Activated naive CD4-positive, alpha-beta T cell treated with anti-CD3 and anti-CD28 coated beads for 36 hours (primary cell): ENCODE results near the gene ANKRD66. TPM values are rescaled to one million over a fixed set of nuclear protein-coding genes. Genes with fewer than 3 reads are reported as not detected.

Experiments used
- CTCF ChIA-PET: fragments of 350-600 bp; sonication (Branson Sonifier 250); formaldehyde crosslinking; loops from one replicate; lab custom pipeline; 2021; ENCODE audit warnings: antibody characterized with exemption; lab: Charles Lee
- DNase-seq: peaks from one replicate; pipeline ENCODE4 v3.0.0-alpha.2; 2020
- H3K27ac Mint-ChIP-seq: one replicate; pipeline ENCODE4 v1.8.0; 2021; ENCODE audit warnings: mild to moderate bottlenecking, mixed read lengths
- H3K27me3 Mint-ChIP-seq: one replicate; pipeline ENCODE4 v1.8.0; 2021; ENCODE audit warnings: low read depth, mixed read lengths
- H3K36me3 Mint-ChIP-seq: one replicate; pipeline ENCODE4 v1.8.0; 2021; ENCODE audit warnings: low read depth, mixed read lengths
- H3K4me1 Mint-ChIP-seq: one replicate; pipeline ENCODE4 v1.8.0; 2021; ENCODE audit warnings: low read depth, mixed read lengths
- H3K4me3 Mint-ChIP-seq: one replicate; pipeline ENCODE4 v1.8.0; 2021; ENCODE audit warnings: mild to moderate bottlenecking, moderate library complexity, mixed read lengths
- H3K9me3 Mint-ChIP-seq: one replicate; pipeline ENCODE4 v1.8.0; 2021; ENCODE audit warnings: mixed read lengths
- intact Hi-C: fragments of 100-400 bp; cut with micrococcal nuclease; formaldehyde crosslinking; loops from one replicate; pipeline ENCODE4 v1.15.1; 2023
- total RNA-seq, 2 experiments: library from RNA; stranded (reverse); gene quantifications; one replicate each; pipeline ENCODE4 v1.2.3, GENCODE V29; 2021

ANKRD66 gene
- total RNA-seq, 2 experiments from 2014 or later, result not detected

DNA sequence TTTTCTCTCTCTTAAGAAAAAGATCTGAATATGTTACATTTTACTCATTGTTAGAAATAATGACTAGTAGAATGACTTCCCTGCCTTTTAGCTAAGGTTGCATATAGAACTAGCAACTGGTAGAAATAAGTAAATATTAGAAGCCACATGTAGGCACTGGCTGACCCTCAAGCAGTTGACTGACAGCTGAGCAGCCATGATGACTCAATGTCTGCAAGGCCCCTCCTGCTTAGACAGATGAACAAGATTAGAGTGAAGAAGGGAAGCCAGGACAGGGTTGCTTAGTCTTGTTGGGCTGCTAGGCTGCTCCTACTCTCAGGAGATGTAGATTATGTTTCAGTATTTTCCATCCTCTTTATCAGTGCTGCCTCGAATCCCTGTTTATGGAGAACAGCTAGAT lies 52.9 kb downstream of the ANKRD66 start:
- Mint-ChIP-seq H3K4me1 (no peaks in the 10 kb centered on the region), H3K27ac (no peak overlapping the region), H3K36me3 (no peaks in the 10 kb centered on the region), H3K27me3 (peaks cover 2% of the 10 kb centered on the region), H3K9me3 (no peaks in the 10 kb centered on the region), H3K4me3 (no peak overlapping the region)
- intact Hi-C loops, result no loop called here
- DNase-seq, result no peak
- CTCF ChIA-PET, result no interaction called here

- CTCF ChIA-PET, result no interaction called here
- intact Hi-C loops, result no loop called here
- no peaks in the 10 kb centered on the region for H3K36me3 Mint-ChIP-seq
- no peaks in the 10 kb centered on the region for H3K9me3 Mint-ChIP-seq
- no peak overlapping the region for H3K27ac Mint-ChIP-seq
- H3K27me3 Mint-ChIP-seq, result peaks cover 37% of the 10 kb centered on the region
- H3K4me3 Mint-ChIP-seq, result no peak overlapping the region
- no peaks in the 10 kb centered on the region for H3K4me1 Mint-ChIP-seq
- no peak for DNase-seq
Measured at GRCh38 chr6:46808806-46809205, 62.1 kb downstream of the ANKRD66 start.

Other genes with a start within 250 kb of the ANKRD66 start
- gene CYP39A1, start 94.1 kb upstream of the ANKRD66 start, total RNA-seq, result not detected
- 1 to 10 TPM; 1.6 to 2.0 TPM for gene SLC25A27, start 94.0 kb upstream of the ANKRD66 start, total RNA-seq
- gene TDRD6, start 59.0 kb upstream of the ANKRD66 start, total RNA-seq, result not detected
- gene PLA2G7, start 11.6 kb upstream of the ANKRD66 start, total RNA-seq, result not detected
- gene MEP1A, start 46.5 kb downstream of the ANKRD66 start, total RNA-seq, result not detected
- not detected for gene ADGRF5, start 175.0 kb downstream of the ANKRD66 start, total RNA-seq